ENCODE data around the gene FBF1.

The FBF1 gene

DNA sequence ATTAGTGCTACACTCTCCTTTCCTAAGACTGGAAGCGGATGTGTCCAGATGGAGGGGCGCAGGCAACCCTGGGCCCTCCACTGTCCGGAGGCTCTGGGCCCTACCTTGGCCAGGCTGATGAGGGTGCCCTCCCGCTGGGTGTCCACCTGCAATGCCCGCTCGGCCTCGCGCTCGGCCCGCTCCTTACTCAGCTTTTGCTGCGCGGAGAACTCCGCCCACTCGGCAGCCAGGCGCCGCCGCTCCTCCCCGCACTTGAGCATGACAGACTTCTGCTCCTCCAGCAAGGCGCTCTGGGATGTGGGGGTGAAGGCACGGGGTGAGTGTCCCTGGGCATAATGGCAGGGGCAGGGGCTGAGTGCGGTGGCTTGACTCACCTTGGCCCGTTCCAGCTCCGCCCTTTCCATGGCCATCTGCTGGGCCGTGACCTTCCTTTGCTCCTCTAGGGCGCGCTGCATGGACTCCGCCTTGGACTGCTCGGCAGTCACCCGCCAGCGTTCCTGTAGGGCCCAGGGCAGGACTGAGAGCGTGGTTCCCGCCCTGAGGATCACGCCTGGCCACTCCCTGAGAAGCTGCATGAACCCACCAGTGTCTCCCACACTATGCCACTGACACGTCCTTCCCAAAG is 26.1 kb downstream of the FBF1 start:
- no peak for DNase-seq

DNA sequence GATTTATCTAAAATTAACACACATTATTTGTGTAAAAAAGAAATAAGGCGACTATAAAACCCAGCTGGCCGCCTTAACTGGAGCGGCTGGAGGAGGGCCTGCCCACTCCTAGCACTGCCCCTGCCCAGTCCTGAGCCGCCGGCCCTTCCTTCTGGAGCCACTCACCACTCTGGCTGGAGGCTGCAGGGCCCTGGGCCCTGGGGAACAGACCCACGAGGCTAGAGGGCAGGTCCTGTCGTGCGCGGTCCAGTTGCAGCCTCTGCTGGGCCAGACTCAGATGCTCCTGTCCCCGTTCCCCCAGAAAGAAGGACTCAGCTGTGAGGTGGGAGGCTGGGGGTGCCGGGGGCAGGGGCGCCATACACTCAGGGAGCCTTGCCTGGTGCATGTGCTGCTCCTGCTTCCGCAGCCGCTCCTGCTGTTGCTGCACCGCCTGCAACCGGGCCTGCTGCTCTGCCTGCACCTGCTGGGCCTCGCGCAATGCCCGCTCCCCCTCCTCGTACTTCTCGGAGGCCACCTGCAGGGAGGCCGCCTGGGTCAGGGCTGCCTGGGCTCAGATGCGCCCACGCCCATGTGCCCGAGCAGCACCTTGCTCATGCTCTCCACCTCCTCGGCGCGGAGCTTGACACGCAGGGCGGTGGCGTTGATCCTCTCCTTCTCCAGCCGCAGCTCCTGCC is 27.2 kb downstream of the FBF1 start:
- DNase-seq: no peak

DNA sequence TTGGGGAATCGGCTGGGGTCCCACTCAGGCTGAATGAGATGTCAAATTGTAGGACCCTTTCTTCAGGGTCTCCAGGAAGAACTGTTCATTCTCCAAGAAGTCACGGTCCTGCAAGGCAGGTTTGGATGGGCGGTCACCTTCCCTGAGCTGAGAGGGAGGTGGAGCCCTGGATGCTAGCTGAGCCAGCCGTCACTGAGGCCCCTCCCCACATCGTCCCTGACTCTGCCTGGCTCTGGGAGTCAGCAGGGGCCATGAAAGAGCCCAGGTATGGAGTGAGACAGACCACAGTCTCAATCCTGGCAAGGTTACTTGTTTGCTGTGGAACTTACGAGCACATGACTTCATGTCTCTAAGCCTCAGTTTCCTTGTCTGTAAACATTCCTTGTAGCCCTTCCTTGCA is 30.1 kb downstream of the FBF1 start:
- no peak for DNase-seq

DNA sequence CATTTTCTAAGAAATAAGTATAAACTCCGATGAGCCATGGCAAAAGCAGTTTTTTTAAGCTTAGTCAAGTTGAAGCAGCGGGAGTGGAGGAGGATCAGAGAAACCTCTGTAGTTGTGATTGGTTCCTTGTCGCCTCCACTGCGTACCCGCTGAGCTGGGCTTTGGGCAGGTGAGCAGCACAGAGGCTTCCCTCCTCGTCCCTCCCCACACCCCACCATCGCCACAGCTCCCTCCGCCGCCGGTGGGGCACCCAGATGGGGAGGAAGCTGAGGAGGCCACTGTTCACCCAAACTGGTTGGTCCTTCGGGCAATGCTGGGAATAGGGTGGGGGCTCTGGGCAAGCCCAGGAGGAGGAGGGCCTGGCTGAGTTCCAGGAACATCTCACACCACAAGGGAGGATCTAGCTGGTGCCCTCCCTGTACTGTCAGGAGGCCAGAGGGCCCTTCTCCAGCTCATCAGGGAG is 31.0 kb downstream of the FBF1 start:
- DNase-seq: no peak

DNA sequence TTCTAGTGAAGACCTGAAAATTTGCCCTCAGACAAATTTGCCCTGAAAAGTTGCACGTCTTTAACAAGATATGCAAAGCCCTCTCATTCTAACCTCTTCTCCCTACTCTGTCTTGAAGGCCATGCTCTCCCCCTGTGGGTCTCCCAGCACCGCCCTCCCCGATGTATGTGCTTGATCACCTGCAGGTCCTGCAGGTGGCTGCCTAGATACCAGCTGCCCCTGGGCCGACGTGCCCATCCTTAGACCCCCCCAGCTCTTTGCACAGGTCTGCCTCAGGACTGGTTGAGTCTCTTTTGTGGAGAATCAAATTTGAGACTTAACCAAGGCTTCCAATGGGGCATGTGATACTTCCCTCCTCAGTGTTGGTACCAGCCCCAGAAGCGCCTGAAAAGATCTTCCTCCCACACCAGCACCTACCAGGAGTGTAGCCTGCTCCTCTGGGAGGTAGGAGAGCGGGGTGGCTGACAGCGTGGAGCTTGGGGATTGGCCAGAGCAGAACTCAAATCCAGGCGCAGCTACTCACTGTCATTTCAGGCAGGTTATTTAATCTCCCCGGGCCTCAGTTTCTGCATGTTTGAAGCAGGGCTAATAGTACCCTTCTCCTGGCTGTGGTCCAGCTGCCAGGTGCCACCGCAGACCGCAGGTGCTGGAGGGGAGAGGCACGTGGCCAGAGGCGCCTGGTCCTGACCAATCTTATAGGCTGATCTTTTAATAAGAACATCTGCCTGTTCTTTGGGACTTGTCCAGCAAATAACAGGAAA is 31.6 kb downstream of the FBF1 start:
- DNase-seq: no peak

DNA sequence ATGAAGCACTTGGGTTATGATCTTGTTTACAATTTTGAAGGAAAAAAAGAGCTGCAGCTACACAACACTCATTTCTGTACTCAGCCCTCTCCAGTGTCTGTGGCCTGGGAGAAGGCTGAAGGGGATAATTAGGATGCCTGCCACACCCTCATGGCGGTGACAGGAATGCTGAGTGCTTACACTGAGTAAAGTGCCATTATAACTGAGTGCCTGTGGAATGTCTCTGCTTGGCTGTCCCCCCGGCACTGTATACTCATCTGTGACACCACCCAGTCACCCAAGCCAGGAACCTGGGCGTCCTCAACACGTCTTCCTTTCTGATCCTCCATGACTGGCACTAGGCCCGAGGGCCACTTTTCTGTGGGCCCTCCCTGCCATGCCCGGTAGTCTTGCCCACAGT is 32.6 kb downstream of the FBF1 start:
- DNase-seq: no peak

DNA sequence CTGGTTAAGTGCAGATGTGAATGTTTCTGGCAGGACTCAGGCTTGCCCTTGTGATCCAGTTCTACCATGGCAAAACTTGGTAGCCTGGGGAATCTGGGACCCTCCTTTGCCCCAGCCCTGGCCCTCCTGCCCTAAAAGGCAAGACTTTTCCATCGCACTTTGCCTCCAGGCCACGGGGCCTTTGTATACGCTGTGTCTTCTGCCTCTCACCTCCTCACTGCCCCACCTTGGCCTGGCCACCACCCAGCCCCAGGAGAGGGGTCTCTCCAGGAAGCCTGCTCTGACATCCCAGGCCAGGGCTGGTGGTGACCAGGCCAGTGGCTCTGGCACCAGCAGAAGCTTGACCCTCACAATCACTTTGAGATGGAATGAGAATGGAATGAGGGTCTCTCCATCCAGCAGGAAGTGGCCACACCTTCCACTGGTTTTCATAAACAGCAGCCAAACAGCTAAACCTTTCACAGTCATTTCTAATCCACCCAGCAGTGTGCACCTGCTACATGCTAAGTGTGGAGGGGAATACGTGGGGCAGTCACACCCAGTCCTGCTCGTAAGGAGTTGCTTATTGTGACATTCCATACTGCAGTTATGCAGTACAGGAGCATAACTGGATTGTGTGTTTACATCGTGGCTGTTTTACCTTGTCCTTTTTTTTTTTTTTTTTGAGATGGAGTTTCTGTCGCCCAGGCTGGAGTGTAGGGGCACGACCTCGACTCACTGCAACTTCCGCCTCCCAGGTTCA is 34.5 kb downstream of the FBF1 start:
- no peak for DNase-seq

DNA sequence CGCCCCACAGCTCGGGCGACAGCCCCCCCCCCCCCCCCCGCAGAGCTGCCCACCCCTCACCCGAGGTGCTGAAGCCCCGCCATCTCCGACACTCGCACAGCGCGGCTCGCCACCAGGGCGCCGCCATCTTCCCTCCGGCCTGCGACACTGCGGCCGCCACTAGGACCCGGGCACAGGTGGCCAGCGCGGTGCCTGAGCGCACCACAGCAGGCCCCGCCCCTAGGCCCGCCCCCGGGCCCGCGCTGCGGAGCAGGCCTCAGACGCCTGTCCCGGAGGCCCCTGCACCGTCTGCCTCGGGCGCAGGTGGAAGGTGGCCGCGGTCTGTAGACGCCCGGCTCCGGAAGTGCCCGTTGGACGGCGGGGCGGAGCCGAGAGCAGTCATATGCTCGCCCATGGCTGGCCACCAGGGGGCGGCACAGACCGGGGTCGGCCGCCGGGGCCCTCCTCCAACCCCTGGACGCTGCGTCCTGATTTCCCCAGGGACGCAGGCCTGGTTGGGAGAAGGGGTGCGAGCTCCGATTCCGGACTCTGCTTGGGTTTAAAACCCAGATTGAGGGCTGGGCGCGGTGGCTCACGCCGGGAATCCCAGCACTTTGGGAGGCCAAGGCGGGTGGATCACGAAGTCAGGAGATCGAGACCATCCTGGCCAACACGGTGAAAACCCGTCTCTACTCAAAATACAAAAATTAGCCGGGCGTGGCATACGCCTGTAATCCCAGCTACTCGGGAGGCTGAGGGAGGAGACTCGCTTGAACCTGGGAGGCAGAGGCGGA is 35.9 kb downstream of the FBF1 start, which contains the start of gene MRPL38:
Gene MRPL38, minus strand, starts transcription at position 136 of the 773 bp plus-strand sequence. Its CDS starts 9 bp downstream, at position 127.
- peak; percentile 98 for DNase-seq

DNA sequence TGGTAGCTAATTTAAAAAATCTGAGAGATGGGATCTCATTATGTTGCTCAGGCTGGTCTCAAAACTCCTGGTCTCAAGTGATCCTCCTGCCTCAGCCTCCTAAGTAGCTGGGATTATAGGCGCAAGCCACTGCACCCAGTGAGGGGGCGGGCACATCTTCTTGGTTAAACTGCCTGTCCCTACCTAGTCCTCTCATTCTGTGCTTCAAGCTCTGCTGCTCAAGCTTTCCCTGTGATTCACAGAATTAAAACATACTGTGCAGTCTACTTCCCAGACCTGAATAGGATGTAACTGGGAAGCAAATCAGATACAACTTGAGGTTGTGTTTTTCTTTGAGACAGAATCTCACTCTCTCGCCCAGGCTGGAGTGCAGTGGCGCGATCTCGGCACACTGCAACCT is 38.4 kb downstream of the FBF1 start:
- DNase-seq: no peak

DNA sequence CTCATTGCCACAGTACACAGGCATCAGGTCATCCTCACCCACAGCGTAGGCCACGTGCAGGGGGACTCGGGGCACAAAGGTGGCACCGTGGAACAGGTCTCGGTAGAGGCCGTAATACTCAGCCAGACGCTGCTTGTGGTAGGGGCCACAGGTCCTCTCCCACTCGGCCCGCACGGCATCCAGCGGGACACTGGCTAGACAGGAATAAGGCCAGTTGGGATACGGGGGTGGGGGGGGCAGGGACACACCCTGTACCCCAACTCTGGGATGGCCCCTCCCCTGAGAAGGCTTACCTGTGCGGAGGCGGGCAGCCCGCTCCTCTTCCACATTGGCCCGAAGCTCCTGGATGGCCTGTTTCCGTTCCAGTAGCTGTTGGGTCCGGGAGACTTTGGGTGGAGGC is 39.1 kb downstream of the FBF1 start:
- DNase-seq: no peak

DNA sequence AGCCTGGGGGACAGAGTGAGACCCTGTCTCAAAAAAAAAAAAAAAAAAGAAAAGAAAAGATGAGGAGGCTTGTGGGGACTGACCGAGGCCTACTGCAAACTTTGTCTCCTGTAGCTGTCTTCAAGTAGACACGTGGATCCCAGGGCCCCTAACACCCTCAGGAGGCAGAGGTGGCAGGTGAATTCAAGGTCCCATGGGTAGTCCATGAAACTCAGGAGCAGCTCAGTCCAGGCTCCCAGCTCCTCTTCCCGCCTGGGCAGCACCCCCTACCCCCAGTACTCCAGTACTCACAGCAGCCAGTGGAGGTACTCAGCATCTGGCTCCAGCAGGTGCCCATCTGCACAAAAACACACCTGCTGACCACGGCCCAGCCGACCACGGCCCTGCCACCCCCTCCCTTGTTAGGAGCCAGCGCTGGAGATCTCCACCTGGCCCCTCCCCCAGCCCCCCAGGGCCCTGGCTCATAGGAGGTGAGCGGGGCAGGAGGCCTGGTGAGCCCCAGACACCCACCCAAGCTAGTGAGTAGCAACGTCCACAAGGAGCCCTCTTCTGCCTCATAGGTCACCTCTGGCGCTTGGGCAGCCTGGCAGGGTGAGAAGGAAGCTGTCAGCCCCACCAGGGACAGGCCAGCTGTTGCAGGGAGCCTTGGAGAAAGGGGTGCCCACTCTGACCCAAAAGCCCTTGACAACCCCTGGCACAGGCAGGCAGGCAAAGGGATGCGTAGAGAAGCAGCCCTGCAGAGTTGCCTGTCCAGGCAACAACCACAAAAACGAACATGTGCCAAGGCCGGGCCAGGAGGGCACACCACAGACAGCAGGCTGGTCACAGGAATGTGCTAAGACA is 39.9 kb downstream of the FBF1 start:
- no peak for DNase-seq

DNA sequence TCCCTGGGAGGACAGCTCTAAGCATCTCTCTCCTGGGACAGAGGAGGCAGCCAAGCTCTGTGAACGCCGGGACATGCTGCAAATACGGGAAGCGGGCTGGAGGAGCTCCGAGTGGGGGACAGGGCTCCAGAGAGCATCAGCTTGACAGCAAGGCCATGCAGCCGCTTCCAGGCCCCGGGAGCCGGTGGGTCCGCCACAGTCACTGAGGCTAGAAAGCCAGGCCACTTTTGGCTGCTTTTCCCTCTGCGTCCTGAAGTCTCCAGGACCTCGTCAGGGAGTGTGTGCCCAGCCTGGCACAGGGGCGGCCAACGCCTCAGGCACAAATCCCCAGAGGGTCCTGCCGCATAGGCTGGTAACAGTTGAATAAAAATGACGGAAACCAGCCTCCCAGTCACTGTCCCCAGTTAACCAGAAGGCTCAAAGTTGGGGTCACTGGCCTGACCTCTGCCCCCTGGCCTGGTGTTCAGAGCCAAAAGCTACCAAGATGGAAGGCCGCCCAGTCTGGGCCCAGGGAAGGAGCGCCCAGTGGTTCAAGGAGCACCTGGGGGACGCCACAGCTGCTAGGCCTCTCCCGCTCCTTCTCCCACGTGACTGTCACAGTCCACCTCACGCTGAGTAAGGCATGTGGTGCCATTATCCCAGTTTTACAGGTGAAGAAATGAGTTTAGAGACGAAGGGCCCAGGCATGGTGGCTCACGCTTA is 40.9 kb downstream of the FBF1 start:
- DNase-seq: no peak

DNA sequence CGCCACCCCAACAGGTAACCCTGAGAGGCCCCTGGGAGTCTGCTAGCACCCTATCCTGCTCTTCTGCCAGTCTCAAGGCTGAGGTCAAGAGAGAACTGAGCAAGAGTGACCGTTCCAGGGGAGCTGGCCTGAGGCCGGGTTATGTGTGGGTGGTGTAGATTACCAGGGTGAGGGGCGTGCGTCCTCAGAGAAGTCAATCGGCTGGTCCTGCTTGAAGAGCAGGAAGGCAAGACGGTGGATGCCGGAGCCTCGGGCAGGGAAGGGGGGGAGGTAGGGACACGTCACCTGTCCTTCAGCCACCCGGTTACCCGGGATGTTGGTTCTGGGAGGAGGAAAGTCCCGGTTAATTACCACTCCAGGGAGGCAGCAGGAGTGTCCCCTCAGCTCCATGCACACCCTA is 41.5 kb downstream of the FBF1 start:
- DNase-seq: no peak

DNA sequence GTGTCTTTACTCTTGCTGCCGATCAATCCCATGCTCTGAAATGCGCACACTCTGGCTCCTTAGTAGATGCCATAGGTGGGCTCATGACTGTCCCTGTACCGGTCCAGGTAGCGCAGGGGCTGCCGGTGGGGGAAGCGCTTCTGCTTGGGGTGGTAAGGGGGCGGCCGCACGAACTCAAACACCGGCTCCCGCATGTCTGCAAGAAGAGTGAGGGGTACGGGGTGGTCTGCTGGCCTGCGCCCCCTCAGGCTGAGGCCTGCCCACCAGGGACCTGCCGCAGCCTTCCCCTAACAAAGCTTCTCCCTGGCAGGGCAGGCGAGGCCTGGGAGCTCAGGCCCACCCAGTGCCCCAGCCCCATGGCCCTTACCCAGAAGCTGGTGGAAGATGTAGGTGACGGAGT is 42.1 kb downstream of the FBF1 start:
- DNase-seq: no peak

DNA sequence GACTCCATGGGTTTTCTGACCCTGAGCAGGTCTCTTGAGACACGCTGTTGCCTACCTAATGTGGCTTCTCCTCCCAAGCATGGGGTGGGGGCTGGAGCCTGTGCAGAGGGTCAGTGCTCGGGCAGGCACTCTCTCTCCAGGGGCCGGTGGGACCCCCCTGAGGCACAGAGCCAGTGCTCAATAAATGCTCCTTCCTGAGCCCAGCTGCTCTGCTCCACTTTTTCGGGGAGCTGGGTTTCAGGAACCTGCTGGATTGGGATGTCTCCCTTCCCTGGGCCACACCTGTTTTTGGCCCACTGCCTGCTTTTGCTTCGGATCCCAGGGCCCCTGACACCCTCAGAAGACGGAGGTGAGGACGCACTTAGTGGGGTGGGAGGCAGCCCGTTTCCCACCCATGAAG is 42.8 kb downstream of the FBF1 start:
- no peak for DNase-seq

DNA sequence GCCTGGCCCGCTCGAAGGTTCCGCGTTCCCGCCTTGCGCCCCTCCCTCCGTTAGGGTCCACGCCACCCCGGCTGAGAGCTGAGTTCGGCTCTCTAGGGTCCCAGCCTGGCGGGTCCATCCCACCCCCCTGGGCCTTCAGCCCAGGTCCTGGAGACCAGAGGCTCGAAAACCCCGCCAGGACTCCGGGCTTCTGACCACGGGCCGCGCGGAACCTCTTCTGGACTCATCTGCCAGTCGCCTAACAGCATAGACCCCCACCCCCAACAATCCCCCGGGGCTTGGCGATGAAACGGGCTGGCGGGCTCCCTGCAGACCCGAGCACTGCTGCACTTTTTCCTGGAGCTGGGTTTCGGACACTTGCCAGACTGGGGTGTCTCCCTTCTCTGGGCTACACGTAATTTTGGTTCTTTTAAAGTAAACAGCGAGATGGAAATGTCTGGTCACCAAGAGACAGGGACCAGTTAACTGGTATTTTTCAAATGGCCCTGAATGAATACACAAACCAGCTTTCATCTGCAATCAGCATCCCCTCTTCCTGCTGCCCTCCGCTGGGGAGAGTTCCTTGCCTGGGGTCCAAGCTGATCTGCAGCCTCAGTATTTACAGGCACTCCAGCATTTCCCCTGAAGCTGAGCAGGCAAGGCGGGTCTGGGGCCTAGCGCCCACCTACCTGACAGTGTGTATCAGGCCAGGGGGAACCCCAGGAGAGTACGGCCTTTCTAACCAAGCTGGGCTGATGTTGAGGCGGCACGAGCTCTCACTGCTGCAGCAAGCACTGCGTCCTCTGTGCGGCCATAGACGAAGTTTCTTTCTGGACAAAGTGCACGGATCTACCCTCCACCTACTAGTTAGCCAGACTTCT is 43.5 kb downstream of the FBF1 start:
- DNase-seq: peak; percentile 66

DNA sequence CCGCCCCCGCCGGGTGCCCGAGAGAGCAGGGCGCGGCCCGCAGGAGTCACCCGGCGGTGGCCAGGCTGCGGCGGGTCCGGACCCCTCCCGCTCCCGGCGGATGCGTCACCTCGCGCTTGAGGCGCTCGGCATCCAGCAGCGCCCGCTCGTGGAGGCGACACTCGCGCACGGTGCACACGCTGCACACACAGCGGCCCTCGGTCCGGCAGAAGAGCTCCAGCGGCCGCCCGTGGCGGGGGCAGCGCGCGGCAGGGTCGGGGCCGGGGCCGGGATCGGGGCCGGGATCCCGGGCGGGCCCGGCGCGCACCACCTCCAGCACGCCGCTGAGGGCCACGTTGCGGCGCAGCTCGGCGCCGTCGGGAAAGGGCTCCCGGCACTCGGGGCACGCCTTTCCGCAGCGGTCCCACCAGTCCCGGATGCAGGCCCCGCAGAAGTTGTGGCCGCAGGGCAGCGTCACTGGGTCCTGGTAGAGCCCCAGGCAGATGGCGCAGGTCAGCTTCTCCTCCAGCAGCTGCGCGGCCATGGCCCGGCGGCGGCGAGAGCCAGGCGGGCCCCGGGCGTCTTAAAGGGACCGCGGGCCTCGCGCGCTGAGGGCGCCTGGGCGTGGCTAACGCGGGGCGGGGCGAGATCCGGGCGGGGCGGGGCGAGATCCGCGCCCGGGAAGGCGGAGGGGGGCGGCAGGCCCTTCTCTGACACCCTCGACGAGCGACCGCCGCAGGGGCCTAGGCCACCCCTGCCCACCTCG is 44.3 kb downstream of the FBF1 start, which contains the start of gene TRIM65:
Gene TRIM65, minus strand, starts transcription at position 537 of the 745 bp plus-strand sequence. Its CDS starts 14 bp downstream, at position 523.
- DNase-seq: peak; percentile 87

DNA sequence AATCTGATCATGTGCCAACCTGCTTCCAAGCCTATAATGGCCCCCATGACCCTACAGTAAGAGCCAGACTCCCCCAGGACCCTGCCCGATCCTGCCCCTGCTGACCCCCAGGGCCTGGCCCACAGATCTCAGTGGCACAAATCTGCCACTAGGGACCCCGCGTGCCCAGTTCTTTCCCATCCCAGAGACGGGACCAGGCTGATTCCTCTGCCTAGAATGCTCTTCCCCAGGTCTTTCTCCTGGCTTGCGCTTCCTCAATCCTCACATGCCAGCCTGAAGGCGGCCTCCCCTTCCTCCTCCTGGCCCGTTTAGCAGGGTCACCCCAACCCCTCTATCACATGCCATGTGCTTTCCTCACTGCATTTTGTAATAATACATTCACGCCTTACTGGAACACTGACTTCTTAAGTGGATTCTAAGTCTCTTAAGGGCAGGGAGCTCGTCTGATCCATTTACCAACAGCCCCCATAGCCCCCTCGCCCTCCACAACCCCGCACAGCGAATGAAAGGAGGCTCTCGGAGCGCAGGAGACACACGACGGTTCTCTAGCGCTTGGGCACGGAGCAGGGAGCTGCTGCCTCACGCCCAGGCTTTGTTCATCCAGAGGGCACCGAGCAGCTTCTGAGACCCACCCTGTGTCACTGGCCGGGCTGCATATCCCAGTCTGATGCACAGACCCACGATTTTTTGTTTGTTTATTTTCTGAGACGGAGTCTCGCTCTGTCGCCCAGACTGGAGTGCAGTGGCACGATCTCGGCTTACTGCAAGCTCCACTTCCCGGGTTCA is 45.3 kb downstream of the FBF1 start:
- DNase-seq: no peak

All from retina (tissue), 1 donor.